Medulla oblongata (tissue), 1 donor: ENCODE data around the gene CPLANE1.
"Not testable (repeated sequence)": the region's sequence is repeated elsewhere in the genome, so short reads cannot be mapped to it uniquely, and the experiment has no call there.

ENCODE experiments used
- DNase-seq: peaks from one replicate; pipeline ENCODE4 v3.0.0-alpha.2; 2015; ENCODE audit errors: extremely low spot score

The CPLANE1 gene

GRCh38 chr5:37121465-37121864 is 127.7 kb downstream of the CPLANE1 start:
- DNase-seq: no peak

DNA sequence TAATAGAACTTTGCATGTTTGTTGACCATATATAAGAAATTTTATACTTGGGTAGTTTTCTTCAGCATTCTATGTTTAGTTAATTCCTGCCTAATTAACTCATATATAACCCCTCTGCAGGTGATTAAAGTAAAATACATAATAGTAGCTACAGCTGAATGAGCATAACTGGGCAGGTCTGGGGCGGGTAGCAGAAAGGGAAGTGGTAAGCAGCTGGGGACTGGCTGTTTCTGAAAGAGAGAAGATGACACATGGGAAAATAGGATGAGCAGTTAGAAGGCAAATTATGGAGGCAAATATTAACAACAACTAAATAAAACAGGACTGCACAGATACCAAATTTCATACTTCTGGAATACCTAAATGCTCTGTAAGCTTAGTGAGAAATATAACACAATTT is 128.1 kb downstream of the CPLANE1 start:
- DNase-seq: no peak

GRCh38 chr5:37120270-37120669 is 128.9 kb downstream of the CPLANE1 start:
- no peak for DNase-seq

GRCh38 chr5:37116359-37116758 is 132.8 kb downstream of the CPLANE1 start:
- DNase-seq: no peak

DNA sequence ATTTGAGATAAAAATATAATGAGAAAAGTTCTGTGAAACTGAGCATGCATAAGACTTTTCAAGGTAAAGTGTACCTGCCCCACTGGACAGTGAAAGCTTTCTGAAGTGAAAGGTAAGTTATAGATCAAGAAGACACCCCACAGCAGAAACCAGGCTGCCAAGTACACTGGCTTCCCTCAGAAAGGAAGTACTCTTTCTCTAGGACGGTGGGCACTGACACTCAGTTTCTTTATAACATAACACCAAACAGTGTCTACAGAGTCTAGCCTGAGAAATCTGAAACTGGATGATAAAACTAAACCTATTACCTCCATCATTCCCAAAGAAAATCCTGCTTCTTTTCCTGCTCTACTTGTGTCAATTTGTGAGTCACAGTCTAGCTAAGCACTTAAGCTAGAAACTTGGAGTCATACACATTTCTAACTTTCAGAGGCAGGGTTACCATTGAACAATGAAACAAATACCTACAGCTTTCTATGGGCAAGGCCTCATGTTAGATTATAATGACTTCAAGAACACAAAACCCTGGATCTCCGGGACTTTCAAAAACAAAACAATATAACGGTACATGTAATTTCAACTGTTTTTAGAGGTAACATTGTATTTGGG is 136.7 kb downstream of the CPLANE1 start:
- no peak for DNase-seq

GRCh38 chr5:37111426-37112382 is 137.5 kb downstream of the CPLANE1 start:
- no peak for DNase-seq

DNA sequence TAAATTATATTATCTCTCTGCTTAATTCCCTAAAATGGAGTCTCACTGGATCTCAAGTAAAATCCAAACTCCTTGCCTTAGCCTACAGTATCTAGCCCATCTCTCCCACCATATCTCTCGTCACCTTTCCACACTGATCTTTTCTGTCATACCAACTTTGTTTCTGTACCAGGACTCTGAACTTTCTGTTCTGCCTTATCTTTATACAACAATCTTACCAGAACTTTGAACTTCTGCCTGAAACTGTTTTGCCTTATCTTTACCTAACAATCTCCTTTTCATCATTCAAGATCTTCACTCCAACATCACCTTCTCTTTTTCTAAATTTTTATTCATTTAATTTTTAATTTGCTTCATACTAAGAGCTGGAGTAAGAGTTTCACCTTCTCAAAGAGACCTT is 139.0 kb downstream of the CPLANE1 start:
- no peak for DNase-seq

DNA sequence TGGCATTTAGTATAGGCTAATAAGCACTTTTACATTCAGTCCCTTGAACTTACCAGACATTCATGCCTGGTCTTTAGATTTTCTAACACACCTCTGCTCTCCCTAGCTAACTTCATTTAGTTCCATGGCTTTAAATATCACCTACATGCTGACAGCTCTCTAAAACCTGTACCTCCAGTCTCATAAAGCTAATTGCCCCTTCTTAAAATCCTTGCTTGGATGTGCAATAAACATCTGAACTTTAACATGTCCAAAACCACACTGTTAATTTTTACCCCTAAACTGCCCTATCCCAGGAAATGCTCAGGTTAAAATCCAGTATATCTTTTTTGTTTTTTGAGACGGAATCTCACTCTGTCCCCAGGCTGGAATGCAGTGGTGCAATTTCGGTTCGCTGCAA is 139.8 kb downstream of the CPLANE1 start:
- DNase-seq: no peak

DNA sequence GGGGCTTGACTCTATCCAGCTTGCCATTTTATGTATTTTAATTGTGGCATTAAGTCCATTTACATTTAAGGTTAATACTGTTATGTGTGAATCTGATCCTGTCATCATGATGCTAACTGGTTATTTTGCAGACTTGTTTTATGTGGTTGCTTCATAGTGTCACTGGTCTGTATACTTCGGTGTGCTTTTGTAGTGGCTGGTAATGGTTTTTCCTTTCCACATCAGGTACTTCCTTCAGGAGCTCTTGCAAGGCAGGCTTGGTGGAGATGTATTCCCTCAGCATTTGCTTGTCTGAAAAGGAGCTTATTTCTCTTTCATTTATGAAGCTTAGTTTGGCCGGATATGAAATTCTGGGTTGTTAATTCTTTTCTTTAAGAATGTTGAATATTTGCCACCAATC is 145.9 kb downstream of the CPLANE1 start:
- no peak for DNase-seq

GRCh38 chr5:37099267-37099666 is 149.9 kb downstream of the CPLANE1 start:
- not testable (repeated sequence) for DNase-seq

DNA sequence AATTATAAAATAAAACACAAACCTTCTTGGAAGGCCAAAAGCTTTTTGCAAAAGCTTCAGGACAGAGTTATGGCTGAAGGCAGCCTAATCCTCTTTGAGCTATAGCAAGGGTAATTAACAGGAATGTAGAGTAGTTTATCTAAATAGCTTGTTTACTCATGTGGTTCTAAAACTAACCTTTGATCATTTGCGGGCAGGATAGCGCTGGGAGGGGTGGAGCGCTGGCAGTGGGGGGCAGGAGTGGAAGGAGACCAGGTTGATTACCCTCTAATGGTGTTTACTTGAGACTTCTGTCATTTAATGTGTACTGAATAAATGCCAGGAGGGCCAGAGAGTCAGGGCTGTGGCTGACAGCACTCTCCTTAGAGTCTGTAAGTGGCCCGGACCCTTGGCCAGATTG is 155.4 kb downstream of the CPLANE1 start:
- DNase-seq: not testable (repeated sequence)

- no peak for DNase-seq
Measured at GRCh38 chr5:37090781-37091180, 158.4 kb downstream of the CPLANE1 start.

DNA sequence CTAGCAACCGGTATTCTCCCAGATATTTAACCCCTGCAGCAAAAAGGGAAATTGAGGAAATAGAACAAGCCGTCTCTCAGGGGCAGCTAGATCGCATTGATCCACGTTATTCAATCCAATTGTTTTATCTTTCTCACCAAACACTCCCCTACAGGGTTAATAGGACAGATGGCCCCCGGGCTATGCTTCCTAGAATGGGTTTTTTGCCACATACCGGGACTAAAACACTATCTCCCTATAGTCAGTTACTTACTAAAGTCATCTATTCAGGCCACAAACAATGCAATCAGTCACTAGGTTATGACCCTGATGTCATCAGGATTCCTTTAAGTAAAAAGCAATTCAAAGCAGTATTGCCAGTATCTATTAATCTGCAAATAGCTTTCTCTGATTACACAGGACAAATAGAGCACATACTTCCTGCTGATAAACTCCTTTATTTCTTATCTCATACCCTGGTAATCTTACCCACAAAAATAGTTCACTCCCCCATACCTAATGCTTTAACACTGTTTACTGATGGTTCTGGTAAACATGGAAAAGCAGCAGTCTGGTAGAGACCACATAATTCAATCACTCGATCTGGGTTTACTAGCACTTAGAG is 159.0 kb downstream of the CPLANE1 start:
- DNase-seq: no peak

DNA sequence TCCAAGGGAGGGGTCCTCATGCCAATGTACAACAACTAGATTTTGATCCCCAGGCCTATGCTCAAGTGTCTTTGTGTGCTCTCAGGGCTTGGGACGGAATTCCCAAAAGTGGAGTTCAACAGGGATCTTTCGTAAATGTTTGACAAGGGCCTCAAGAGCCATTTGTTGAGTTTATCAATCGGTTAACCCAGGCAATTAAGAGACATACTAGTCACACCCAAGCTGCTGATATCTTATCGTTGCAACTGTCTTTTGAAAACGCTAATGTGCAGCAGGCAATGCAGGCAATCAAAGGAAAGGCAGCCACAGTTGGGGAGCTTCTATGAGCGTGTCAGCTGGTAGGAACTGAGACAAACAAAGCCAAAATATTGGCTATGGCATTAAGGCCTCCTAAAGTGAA is 161.2 kb downstream of the CPLANE1 start:
- no peak for DNase-seq

DNA sequence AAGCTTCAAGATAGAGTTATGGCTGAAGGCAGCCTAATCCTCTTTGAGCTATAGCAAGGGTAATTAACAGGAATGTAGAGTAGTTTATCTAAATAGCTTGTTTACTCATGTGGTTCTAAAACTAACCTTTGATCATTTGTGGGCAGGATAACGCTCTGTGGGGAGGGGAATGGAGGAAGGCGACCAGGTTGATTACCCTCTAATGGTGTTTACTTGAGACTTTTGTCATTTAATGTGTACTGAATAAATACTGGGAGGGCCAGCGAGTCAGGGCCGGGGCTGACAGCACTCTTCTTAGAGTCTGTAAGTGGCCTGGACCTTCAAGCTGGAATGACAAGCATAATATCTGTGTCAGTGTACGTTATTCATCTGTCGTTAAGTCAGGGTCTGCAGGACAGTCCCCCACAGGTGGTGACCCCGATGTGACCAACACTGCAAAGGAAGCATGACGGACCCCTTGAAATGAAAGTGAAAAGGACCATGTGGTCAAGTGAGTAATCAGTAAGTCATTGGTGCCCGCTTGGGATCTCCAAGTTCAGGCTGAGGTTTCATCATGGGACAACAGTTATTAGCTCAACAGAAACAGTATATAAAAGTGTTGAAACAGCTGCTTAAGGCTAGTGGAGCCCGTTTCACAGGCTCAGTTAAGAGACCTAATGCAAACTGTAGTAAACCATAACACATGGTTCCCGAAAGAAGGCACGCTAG is 162.6 kb downstream of the CPLANE1 start:
- no peak for DNase-seq

- DNase-seq: not testable (repeated sequence)
Measured at GRCh38 chr5:37086026-37086425, 163.2 kb downstream of the CPLANE1 start.

DNA sequence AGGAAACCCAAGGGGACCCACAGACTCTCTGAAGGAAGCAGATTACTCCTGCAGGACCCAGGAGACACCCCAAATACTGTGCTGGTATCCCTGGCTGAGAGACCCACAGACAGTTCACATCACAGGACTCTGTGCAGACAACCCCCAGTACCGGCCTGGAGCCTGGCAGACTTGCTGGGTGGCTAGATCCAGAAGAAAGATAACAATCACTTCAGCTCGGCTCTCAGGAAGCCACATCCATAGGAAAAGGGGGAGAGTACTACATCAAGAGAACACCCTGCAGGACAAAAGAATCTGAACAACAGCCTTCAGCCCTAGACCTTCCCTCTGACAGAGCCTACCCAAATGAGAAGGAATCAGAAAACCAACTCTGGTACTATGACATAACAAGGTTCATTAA is 166.2 kb downstream of the CPLANE1 start:
- DNase-seq: not testable (repeated sequence)

- no peak for DNase-seq
Measured at GRCh38 chr5:37080697-37081096, 168.5 kb downstream of the CPLANE1 start.

DNA sequence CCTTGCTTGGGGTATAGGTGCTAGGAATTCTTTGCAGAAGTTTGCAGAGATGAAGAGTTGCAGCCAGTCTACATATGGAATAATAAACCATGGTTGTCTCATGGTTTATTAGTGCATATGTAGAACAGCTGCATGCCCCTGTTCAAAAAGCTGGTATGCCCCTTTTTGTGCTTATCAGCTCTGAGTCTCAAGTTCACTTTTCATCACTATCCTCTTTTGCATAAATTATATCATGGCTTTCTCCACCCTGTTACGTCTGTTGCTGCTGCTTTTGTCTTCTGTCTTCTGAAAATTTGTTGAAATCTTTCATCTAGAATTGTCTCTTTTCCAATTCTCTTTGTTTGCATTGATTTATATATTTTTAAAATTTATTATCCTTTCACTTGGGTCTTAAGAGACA is 172.0 kb downstream of the CPLANE1 start:
- DNase-seq: no peak

- no peak for DNase-seq
Measured at GRCh38 chr5:37075399-37075950, 173.7 kb downstream of the CPLANE1 start.

GRCh38 chr5:37071901-37072581 is 177.1 kb downstream of the CPLANE1 start:
- DNase-seq: peak; percentile 80
